HG02759 (cell line): ENCODE data around the gene IFNA5.
A peak's percentile ranks its signal among the peaks of the same experiment; 100 is the strongest.

Experiments used
- ATAC-seq: cut with Tn5 transposase; IDR thresholded peaks from one replicate; pipeline ENCODE4 v1.9.1; 2021; ENCODE audit warnings: mild to moderate bottlenecking, moderate library complexity; ENCODE audit not compliant: unreplicated experiment

IFNA5 gene

GRCh38 chr9:21305213-21305612 is at the start of gene IFNA5:
TSS of gene IFNA5 (minus strand) at chr9:21305313. CDS start at chr9:21305256, 57 bp downstream.
- no peak for ATAC-seq

- ATAC-seq = no peak
These were observed 45.7 kb upstream of the IFNA5 start, which contains the start of gene IFNA6 for GRCh38 chr9:21350787-21351186. TSS of gene IFNA6 (minus strand) at chr9:21350887. CDS start at chr9:21350887, 0 bp downstream.

DNA sequence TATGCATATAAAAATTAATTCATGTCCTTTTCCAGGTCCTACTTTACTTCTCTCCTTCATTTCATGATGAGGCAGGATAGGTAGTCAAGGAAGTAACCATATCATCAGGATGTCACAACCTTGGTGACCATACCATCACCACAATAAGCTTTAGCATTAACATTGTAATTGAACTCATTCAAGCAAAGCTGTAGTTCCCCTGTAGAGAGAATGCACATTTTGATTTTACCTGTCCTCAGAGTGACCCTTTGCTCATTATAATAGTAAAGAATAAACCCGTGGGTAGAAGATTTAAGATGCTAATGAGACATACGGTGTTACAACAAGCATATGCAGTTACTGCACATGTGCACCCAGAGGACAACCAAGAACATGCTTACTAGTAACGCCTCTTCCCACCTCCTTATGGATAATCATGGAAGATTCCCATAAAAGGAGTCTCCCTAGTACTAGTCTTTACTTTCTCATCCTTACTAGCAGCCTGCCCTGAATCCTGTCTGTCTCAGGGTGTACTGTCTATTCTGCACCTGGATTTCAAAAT is 43.4 kb upstream of the IFNA5 start:
- ATAC-seq = no peak

DNA sequence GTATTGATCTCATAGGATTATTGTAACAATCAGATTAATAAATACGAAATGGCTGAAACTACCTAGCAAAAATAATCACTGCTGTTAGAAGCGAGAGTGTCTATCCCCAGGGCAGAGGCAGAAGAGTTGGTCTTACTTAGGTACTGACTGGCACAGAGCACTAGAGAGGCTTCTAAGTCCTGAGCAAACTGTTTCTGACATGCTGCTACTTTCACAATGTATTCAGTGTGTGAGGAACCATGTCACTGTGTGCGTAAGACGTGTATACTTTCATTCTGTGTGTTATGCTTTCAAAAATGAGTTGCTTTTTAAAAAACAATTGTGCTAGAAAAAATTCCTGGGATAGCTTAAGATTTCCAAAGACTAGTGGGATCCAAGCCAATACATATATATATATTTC is 35.6 kb upstream of the IFNA5 start:
- ATAC-seq = no peak

GRCh38 chr9:21336457-21336856 is 31.3 kb upstream of the IFNA5 start:
- ATAC-seq = no peak

DNA sequence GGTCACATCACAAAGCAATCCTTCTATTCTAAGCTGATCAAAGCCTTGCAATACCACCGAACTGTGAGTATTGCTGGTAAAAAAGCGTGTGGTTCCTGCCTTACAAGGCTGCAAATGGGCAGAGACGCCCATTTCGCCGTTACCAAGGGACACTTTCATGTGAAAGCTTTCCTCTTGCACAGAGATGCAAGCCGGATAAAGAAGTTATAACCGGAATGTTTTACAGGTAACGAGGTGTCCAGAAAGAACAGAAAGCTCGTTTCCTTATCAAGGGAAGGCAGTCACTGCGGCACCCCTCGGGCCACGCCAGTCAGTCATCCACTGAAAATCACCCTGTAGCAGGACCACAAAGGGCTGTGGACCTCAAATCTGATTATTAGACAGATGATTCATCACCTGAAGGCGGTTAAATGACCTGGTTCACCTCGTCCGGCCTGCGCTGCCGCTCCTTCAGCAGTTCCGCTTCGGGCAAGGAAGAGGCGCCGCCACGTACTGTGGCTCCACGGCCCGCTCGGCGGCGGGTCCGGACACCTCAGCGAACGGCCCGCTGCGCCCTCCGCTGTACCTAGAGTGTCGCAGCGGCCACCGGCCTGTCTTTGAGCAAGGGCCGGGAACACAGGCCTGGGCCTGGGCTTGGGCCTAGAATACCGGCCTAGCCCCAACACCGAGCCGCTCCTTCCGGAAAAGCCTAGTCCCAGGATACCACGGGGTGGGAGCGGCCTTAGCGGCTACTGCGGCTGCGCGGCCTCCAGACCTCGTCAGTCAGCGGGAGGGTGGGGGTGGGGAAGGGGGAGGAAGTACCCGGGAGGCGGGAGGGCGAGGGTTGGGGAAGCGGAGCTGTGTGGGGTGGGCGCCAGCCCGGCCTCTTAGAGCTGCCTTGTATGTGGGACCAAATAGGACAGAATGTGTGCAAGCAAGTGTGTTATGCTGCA is 29.9 kb upstream of the IFNA5 start, which contains the start of gene KLHL9:
Gene KLHL9, minus strand, starts transcription at position 704 of the 932 bp plus-strand sequence. Its CDS starts 545 bp downstream, at position 159.
- peak; percentile 89 for ATAC-seq

DNA sequence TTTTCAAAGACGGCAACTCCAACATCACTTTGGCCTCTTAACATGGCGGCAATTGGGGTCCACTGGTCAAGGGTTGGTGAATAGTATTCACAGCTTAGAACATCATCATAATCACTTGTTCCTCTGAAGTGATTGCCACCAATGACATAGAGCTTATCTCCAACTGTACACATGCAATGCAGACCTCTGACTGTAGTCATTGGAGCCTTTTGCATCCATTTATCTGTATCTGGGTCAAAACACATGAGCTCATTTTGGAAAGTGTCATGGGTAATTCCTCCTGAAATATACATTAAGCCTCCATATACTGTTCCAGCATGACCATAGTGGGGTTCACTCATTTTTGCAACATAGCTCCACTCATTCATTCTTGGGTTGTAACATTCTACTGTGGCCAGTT is 28.1 kb upstream of the IFNA5 start:
- ATAC-seq = no peak

- ATAC-seq = no peak
These were observed 26.7 kb upstream of the IFNA5 start for GRCh38 chr9:21331676-21332402.

DNA sequence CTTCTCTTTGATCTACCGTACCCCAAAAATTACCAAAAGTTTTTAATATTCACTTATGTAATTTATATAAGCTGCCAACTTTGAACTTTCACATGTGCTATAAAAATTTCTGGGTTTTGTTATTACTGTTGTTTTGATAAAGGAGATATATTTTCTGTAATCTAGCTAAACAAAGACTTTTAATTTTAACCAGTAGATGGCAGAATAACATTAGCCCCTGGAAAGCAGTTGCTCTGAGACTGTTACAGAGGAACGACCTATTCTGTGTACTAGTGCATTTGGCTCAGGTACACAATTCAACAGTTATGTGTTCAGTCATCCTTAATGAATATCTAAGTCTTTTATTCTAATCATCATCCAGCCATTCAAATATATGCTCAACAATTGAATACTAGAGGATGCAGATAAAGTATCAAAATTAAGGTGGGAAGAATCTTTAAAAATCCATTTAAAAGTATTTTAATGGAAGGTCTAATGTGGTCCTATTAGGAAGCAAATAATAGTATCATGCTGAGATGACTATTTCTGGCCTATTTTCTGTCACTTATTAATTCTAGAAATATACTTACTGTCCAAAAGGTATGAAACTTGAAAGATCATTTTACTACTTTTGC is 21.5 kb upstream of the IFNA5 start:
- ATAC-seq = peak; percentile 80

GRCh38 chr9:21324047-21324446 is 18.9 kb upstream of the IFNA5 start:
- no peak for ATAC-seq

DNA sequence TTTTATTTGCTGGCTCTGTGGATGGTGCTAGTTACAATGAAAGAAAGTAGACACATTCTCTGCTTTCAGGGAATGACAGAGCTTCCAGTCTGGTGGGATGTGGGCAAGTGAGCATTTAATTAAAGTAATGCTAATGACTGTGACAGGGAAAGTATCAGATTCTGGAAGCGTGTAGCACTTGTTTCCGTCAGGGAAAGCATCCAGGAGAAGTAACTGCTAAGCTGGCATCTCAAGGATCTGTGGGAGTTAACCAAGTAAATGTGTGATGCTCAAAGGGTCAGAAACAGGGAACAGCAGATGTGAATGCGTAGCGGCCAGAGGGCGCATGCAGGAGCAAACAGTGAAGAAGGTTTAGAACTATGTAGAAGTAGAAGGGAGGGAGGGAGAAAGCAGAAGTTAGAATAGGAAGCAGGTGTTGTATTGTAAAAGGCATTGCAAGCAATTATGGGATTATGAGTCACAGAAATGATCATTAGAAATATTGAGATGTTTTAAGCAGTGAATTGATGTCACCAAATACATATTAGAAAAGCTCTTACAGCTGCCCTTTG is 17.9 kb upstream of the IFNA5 start:
- no peak for ATAC-seq

DNA sequence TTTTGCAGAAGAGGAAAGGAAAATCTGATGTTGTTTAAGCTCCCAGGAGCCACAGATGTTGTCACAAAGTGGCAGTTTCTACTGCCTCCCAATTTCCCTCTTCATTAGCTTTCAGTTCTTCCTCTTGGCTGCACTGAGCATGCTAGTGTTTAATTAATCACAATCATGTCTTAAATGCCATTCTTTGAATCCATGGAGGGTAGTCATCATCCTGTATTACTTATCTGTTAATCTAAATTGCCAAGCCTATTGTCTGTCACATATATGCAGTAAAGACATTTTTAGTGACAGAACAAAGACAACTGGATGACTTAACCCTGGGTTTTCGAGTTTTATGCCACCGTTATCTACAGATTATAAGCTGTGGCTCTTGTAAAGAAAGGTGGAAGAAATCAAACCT is 15.4 kb upstream of the IFNA5 start:
- ATAC-seq = no peak

DNA sequence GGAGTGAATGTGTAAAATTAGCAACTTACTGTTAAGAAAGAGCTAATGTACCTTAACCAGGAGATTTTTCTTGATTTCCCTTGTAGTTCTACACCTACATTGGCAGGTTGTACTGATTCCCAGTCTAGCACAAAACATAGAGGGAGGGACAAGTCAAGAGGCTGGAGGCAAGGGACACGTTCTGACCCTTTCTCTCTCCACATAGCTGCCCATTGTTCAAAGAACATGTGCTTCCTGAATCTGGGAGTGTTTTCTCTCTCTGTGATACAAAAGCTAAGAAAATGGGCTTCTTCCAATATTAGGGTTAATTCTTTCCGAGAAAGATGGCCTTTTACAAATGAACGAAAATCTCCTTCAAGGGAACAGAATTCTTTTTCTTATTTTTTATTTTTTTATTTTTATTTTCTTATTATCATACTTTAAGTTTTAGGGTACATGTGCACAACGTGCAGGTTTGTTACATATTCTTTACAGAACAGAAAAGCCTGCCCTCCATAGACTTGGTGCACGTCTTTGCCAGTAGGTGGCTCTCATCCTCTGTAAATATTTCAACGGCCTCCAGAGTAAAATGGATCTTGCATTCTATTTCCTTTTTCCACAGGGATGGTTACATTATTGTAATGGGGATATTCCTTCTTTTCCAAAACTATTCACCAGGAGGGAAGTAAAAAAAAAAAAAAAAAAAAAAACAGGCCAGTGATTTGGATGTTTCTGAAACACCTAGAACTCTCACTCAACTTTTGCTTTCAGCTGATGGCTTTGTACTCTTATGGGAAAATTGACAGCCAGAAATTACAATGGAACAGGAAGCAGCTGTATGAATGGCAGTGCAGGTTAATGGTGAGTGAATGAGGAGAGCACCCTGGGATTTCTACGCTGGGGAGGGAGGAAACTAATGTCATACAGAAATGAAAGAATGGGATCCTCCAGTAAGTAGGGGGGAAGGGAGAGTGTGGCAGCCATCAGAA is 13.1 kb upstream of the IFNA5 start:
- peak; percentile 69 for ATAC-seq

- ATAC-seq = no peak
These were observed 11.7 kb upstream of the IFNA5 start for GRCh38 chr9:21316860-21317259.

DNA sequence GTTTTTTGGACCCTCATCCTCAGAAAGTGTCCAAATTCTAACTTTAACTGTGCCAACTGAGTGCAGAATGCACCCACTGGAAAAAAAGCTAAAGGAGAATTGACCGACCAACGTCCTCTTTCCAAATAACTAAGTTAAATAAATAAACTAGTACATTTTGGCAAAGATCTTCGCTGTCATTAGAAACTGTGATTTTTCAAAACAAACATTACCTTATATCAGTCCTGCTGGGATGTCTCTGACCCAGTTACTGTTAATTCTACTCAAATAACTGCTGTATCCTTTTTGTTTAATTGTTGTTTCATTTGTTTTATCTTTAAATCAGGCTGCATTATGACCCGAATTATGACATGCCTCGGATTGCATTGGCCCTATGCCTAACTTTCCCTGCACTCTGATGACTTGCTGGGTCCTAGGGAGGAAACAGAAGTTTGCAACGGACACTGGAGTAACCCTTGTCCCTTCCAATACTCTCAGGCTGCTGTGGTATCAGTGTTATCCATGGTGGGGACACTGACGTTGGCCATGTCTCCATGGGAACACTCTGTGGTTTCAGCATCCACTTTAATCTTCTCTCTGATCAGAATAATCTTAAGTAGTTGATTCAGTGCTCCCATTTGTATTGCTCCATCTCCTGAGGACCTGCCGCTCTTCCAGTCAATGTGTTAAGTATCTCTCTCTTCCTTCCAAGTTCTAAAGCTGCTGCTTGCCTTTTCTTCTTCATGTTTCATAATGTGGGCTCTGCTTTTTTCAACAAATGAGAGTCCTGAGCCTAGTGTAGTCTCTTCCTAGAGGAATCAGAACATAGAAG is 11.1 kb upstream of the IFNA5 start:
- no peak for ATAC-seq

DNA sequence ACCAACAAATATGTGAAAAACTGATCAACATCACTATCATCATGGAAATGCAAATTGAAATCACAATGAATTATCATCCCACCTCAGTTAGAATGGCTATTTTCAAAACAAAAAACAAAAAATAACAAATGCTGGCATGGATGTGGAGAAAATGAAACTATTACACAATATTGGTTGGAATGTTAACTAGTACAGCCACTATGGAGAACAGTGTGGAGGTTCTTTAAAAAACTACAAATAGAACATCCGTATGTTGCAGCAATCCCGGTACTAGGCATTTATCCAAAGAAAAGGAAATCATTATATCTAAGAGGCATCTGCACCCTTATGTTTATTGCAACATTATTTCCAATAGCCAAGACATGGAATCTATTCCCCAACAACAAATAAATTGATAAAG is 9.0 kb upstream of the IFNA5 start:
- ATAC-seq = no peak

GRCh38 chr9:21311889-21312288 is 6.8 kb upstream of the IFNA5 start:
- no peak for ATAC-seq

GRCh38 chr9:21295992-21296391 is 9.1 kb downstream of the IFNA5 start:
- ATAC-seq = no peak
